GM23338 (cell line): ENCODE data around the gene INSM2.

Experiments
- CREB1 ChIP-seq: fragments of 250-450 bp; sonication (Bioruptor Pico); IDR thresholded peaks from 2 replicates; pipeline ENCODE4 v1.5.0; 2020; ENCODE audit warnings: low read depth, mild to moderate bottlenecking, moderate library complexity
- ETS1 ChIP-seq: IDR thresholded peaks from 2 replicates; pipeline ENCODE4 v1.6.1; 2016; ENCODE audit warnings: antibody characterized with exemption
- EZH2 ChIP-seq: fragments of 200-600 bp; sonication (generic); IDR thresholded peaks from one replicate; pipeline ENCODE4 v1.8.0; 2017; ENCODE audit warnings: antibody characterized with exemption, mild to moderate bottlenecking, low read depth; ENCODE audit not compliant: unreplicated experiment
- EZH2phosphoT487 ChIP-seq: fragments of 200-600 bp; sonication (generic); IDR thresholded peaks from one replicate; pipeline ENCODE4 v1.8.1; 2018; ENCODE audit warnings: antibody characterized with exemption; ENCODE audit not compliant: unreplicated experiment
- JUNB ChIP-seq: IDR thresholded peaks from one replicate; pipeline ENCODE4 v1.6.1; 2016; ENCODE audit warnings: antibody characterized with exemption; ENCODE audit not compliant: unreplicated experiment
- NANOG ChIP-seq: IDR thresholded peaks from 2 replicates; pipeline ENCODE4 v1.6.1; 2016; ENCODE audit warnings: antibody characterized with exemption, borderline replicate concordance
- POLR2AphosphoS5 ChIP-seq: IDR thresholded peaks from 2 replicates; pipeline ENCODE4 v1.6.1; 2016; ENCODE audit warnings: antibody characterized with exemption, low read depth
- STAT1 ChIP-seq: IDR thresholded peaks from one replicate; pipeline ENCODE4 v1.6.1; 2016; ENCODE audit warnings: antibody characterized with exemption; ENCODE audit not compliant: unreplicated experiment
- ZNF114 ChIP-seq: fragments of 250-450 bp; sonication (Bioruptor Pico); IDR thresholded peaks from 2 replicates; pipeline ENCODE4 v1.5.0; 2020; ENCODE audit warnings: mild to moderate bottlenecking, moderate library complexity
- ZNF331 ChIP-seq: fragments of 250-450 bp; sonication (Bioruptor Pico); IDR thresholded peaks from 2 replicates; pipeline ENCODE4 v1.5.0; 2020; ENCODE audit warnings: low read depth, mild to moderate bottlenecking, moderate library complexity
- TF ChIP-seq, protein P1 (sequence below), 2 experiments: fragments of 200-600 bp in 1 of 2; sonication (generic) in 1 of 2; conservative IDR thresholded peaks; 2 replicates each; pipeline versions ENCODE4 v1.5.1 to v1.6.1; 2016 to 2017; ENCODE audit warnings: antibody characterized with exemption in 2 of 2, low read depth in 2 of 2, mild to moderate bottlenecking in 2 of 2, moderate library complexity in 1 of 2
- TF ChIP-seq, protein P2 (sequence below): IDR thresholded peaks from one replicate; pipeline ENCODE4 v1.6.1; 2018; ENCODE audit warnings: antibody characterized with exemption; ENCODE audit not compliant: unreplicated experiment
- TF ChIP-seq, protein P3 (sequence below): fragments of 250-450 bp; sonication (Bioruptor Pico); IDR thresholded peaks from 2 replicates; pipeline ENCODE4 v1.5.0; 2020; ENCODE audit warnings: mild to moderate bottlenecking, moderate library complexity

GRCh38 chr14:35535483-35536112 is 1.6 kb downstream of the INSM2 start:
- TF ChIP-seq, protein P1, sequence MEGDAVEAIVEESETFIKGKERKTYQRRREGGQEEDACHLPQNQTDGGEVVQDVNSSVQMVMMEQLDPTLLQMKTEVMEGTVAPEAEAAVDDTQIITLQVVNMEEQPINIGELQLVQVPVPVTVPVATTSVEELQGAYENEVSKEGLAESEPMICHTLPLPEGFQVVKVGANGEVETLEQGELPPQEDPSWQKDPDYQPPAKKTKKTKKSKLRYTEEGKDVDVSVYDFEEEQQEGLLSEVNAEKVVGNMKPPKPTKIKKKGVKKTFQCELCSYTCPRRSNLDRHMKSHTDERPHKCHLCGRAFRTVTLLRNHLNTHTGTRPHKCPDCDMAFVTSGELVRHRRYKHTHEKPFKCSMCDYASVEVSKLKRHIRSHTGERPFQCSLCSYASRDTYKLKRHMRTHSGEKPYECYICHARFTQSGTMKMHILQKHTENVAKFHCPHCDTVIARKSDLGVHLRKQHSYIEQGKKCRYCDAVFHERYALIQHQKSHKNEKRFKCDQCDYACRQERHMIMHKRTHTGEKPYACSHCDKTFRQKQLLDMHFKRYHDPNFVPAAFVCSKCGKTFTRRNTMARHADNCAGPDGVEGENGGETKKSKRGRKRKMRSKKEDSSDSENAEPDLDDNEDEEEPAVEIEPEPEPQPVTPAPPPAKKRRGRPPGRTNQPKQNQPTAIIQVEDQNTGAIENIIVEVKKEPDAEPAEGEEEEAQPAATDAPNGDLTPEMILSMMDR (conservative IDR thresholded peaks at IDR 0.05; ENCODE audit: low read depth in 2 of 2): no peak
- TF ChIP-seq EZH2phosphoT487 (no peak), POLR2AphosphoS5 (no peak), CREB1 (CRISPR knock-in tag) (no peak), EZH2 (no peak), STAT1 (no peak), ETS1 (no peak), JUNB (no peak), ZNF331 (CRISPR knock-in tag) (no peak), ZNF114 (no peak), NANOG (no peak)
- TF ChIP-seq, protein P2, sequence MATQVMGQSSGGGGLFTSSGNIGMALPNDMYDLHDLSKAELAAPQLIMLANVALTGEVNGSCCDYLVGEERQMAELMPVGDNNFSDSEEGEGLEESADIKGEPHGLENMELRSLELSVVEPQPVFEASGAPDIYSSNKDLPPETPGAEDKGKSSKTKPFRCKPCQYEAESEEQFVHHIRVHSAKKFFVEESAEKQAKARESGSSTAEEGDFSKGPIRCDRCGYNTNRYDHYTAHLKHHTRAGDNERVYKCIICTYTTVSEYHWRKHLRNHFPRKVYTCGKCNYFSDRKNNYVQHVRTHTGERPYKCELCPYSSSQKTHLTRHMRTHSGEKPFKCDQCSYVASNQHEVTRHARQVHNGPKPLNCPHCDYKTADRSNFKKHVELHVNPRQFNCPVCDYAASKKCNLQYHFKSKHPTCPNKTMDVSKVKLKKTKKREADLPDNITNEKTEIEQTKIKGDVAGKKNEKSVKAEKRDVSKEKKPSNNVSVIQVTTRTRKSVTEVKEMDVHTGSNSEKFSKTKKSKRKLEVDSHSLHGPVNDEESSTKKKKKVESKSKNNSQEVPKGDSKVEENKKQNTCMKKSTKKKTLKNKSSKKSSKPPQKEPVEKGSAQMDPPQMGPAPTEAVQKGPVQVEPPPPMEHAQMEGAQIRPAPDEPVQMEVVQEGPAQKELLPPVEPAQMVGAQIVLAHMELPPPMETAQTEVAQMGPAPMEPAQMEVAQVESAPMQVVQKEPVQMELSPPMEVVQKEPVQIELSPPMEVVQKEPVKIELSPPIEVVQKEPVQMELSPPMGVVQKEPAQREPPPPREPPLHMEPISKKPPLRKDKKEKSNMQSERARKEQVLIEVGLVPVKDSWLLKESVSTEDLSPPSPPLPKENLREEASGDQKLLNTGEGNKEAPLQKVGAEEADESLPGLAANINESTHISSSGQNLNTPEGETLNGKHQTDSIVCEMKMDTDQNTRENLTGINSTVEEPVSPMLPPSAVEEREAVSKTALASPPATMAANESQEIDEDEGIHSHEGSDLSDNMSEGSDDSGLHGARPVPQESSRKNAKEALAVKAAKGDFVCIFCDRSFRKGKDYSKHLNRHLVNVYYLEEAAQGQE: no peak
- TF ChIP-seq, protein P3, sequence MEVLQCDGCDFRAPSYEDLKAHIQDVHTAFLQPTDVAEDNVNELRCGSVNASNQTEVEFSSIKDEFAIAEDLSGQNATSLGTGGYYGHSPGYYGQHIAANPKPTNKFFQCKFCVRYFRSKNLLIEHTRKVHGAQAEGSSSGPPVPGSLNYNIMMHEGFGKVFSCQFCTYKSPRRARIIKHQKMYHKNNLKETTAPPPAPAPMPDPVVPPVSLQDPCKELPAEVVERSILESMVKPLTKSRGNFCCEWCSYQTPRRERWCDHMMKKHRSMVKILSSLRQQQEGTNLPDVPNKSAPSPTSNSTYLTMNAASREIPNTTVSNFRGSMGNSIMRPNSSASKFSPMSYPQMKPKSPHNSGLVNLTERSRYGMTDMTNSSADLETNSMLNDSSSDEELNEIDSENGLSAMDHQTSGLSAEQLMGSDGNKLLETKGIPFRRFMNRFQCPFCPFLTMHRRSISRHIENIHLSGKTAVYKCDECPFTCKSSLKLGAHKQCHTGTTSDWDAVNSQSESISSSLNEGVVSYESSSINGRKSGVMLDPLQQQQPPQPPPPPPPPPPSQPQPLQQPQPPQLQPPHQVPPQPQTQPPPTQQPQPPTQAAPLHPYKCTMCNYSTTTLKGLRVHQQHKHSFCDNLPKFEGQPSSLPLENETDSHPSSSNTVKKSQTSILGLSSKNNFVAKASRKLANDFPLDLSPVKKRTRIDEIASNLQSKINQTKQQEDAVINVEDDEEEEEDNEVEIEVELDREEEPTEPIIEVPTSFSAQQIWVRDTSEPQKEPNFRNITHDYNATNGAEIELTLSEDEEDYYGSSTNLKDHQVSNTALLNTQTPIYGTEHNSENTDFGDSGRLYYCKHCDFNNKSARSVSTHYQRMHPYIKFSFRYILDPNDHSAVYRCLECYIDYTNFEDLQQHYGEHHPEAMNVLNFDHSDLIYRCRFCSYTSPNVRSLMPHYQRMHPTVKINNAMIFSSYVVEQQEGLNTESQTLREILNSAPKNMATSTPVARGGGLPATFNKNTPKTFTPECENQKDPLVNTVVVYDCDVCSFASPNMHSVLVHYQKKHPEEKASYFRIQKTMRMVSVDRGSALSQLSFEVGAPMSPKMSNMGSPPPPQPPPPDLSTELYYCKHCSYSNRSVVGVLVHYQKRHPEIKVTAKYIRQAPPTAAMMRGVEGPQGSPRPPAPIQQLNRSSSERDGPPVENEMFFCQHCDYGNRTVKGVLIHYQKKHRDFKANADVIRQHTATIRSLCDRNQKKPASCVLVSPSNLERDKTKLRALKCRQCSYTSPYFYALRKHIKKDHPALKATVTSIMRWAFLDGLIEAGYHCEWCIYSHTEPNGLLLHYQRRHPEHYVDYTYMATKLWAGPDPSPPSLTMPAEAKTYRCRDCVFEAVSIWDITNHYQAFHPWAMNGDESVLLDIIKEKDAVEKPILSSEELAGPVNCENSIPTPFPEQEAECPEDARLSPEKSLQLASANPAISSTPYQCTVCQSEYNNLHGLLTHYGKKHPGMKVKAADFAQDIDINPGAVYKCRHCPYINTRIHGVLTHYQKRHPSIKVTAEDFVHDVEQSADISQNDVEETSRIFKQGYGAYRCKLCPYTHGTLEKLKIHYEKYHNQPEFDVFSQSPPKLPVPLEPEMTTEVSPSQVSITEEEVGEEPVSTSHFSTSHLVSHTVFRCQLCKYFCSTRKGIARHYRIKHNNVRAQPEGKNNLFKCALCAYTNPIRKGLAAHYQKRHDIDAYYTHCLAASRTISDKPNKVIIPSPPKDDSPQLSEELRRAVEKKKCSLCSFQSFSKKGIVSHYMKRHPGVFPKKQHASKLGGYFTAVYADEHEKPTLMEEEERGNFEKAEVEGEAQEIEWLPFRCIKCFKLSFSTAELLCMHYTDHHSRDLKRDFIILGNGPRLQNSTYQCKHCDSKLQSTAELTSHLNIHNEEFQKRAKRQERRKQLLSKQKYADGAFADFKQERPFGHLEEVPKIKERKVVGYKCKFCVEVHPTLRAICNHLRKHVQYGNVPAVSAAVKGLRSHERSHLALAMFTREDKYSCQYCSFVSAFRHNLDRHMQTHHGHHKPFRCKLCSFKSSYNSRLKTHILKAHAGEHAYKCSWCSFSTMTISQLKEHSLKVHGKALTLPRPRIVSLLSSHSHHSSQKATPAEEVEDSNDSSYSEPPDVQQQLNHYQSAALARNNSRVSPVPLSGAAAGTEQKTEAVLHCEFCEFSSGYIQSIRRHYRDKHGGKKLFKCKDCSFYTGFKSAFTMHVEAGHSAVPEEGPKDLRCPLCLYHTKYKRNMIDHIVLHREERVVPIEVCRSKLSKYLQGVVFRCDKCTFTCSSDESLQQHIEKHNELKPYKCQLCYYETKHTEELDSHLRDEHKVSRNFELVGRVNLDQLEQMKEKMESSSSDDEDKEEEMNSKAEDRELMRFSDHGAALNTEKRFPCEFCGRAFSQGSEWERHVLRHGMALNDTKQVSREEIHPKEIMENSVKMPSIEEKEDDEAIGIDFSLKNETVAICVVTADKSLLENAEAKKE (CRISPR knock-in tag): no peak
